ENCODE data around the gene CACNB1. TPM values are rescaled to one million over a fixed set of nuclear protein-coding genes. Genes with fewer than 3 reads are reported as not detected.
A peak's percentile ranks its signal among the peaks of the same experiment; 100 is the strongest.

The CACNB1 gene
- total RNA-seq, 2 experiments from 2014 or later, result 14.9 to 15.5 TPM

- no peaks in the 10 kb centered on the region for H3K27me3 ChIP-seq (ENCODE audit: control insufficient read depth in 1 of 2, insufficient read depth in 2 of 2, low read length in 2 of 2)
- H3K4me1 ChIP-seq (ENCODE audit: insufficient read depth, low read length), result peaks cover 83% of the 10 kb centered on the region
- no peak for TF ChIP-seq CTCF (IDR thresholded peaks at IDR 0.05)
- peak overlapping the region; percentile 90 for H3K4me3 Mint-ChIP-seq
- peaks cover 30% of the 10 kb centered on the region for H3K36me3 ChIP-seq (ENCODE audit: insufficient read depth, low read length)
- H3K36me3 Mint-ChIP-seq (ENCODE audit: low read depth), result peaks cover 38% of the 10 kb centered on the region
- peaks cover 67% of the 10 kb centered on the region for H3K4me1 Mint-ChIP-seq (ENCODE audit: low read depth)
- H3K4me3 ChIP-seq (ENCODE audit: low read length), result peak overlapping the region; percentile 90
- no peaks in the 10 kb centered on the region for H3K9me3 Mint-ChIP-seq
- intact Hi-C loops (cut with DNase I, micrococcal nuclease), result no loop called here
- peak overlapping the region; percentile 48 to 63 for H3K27ac ChIP-seq (ENCODE audit: low read depth in 1 of 2, low read length in 2 of 2)
- ChIA-PET CTCF (interaction anchor here (1.3 kb wide), 1 partner anchor 9 kb away, joined by 4 read pairs; no protein-coding TSS in a partner anchor), POLR2A (interaction anchor here (0.8 to 3.0 kb wide), 2 partner anchors 11 to 32 kb away, joined by 3 to 35 read pairs; partner anchors contain the start of gene ARL5C)
- H3K27ac Mint-ChIP-seq, result peak overlapping the region; percentile 94
- H3K27me3 Mint-ChIP-seq, result no peaks in the 10 kb centered on the region
- H3K9me3 ChIP-seq (ENCODE audit: control insufficient read depth in 1 of 2, insufficient read depth in 1 of 2, low read length in 2 of 2), result no peaks in the 10 kb centered on the region
- ATAC-seq (ENCODE audit: poor library complexity) (no peak), DNase-seq (peak in 1 of 14 experiments; percentile 35)
Measured at GRCh38 chr17:39198186-39198566, 707 bp upstream of the CACNB1 start.

- ATAC-seq (ENCODE audit: poor library complexity) (no peak), DNase-seq (peak in 2 of 14 experiments; percentile 17 to 56)
- H3K27me3 Mint-ChIP-seq, result no peaks in the 10 kb centered on the region
- no peak overlapping the region for H3K27ac Mint-ChIP-seq
- peak overlapping the region; percentile 80 for H3K4me3 Mint-ChIP-seq
- H3K27me3 ChIP-seq (ENCODE audit: control insufficient read depth in 1 of 2, insufficient read depth in 2 of 2, low read length in 2 of 2), result no peaks in the 10 kb centered on the region
- no peak for TF ChIP-seq CTCF (IDR thresholded peaks at IDR 0.05)
- peaks cover 30% of the 10 kb centered on the region for H3K36me3 Mint-ChIP-seq (ENCODE audit: low read depth)
- H3K4me1 ChIP-seq (ENCODE audit: insufficient read depth, low read length), result peaks cover 74% of the 10 kb centered on the region
- H3K9me3 ChIP-seq (ENCODE audit: control insufficient read depth in 1 of 2, insufficient read depth in 1 of 2, low read length in 2 of 2), result no peaks in the 10 kb centered on the region
- ChIA-PET POLR2A (interaction anchor here (0.6 to 1.0 kb wide), 3 partner anchors 22 to 343 kb away, joined by 3 to 4 read pairs (median 3); partner anchors contain the start of gene RPL23), CTCF (interaction anchor here (0.8 kb wide), 1 partner anchor 22 kb away, joined by 3 read pairs; no protein-coding TSS in a partner anchor)
- peak overlapping the region; percentile 90 for H3K4me3 ChIP-seq (ENCODE audit: low read length)
- intact Hi-C loops (cut with DNase I, micrococcal nuclease), result no loop called here
- peaks cover 61% of the 10 kb centered on the region for H3K4me1 Mint-ChIP-seq (ENCODE audit: low read depth)
- no peak overlapping the region for H3K27ac ChIP-seq (ENCODE audit: low read depth in 1 of 2, low read length in 2 of 2)
- H3K9me3 Mint-ChIP-seq, result no peaks in the 10 kb centered on the region
- peaks cover 26% of the 10 kb centered on the region for H3K36me3 ChIP-seq (ENCODE audit: insufficient read depth, low read length)
Measured at GRCh38 chr17:39196808-39197291, 619 bp downstream of the CACNB1 start.

- TF ChIP-seq CTCF (IDR thresholded peaks at IDR 0.05), result no peak
- ATAC-seq (ENCODE audit: poor library complexity), result no peak
- ChIA-PET POLR2A (interaction anchor here (0.6 to 1.0 kb wide), 3 partner anchors 21 to 42 kb away, joined by 3 to 4 read pairs (median 3); no protein-coding TSS in a partner anchor), CTCF (interaction anchor here (0.8 kb wide), 1 partner anchor 22 kb away, joined by 3 read pairs; no protein-coding TSS in a partner anchor)
- Mint-ChIP-seq H3K9me3 (no peaks in the 10 kb centered on the region), H3K4me3 (peak overlapping the region; percentile 84), H3K27ac (peak overlapping the region; percentile 45), H3K36me3 (ENCODE audit: low read depth) (peaks cover 26% of the 10 kb centered on the region), H3K4me1 (ENCODE audit: low read depth) (peaks cover 57% of the 10 kb centered on the region), H3K27me3 (no peaks in the 10 kb centered on the region)
- H3K27ac ChIP-seq (ENCODE audit: low read depth in 1 of 2, low read length in 2 of 2), result peak overlapping the region in 1 of 2 donors; percentile 50
- peaks cover 69% of the 10 kb centered on the region for H3K4me1 ChIP-seq (ENCODE audit: insufficient read depth, low read length)
- no peaks in the 10 kb centered on the region for H3K9me3 ChIP-seq (ENCODE audit: control insufficient read depth in 1 of 2, insufficient read depth in 1 of 2, low read length in 2 of 2)
- intact Hi-C loops (cut with DNase I, micrococcal nuclease), result no loop called here
- H3K36me3 ChIP-seq (ENCODE audit: insufficient read depth, low read length), result peaks cover 26% of the 10 kb centered on the region
- H3K4me3 ChIP-seq (ENCODE audit: low read length), result peak overlapping the region; percentile 90
- DNase-seq, result no peak
- no peaks in the 10 kb centered on the region for H3K27me3 ChIP-seq (ENCODE audit: control insufficient read depth in 1 of 2, insufficient read depth in 2 of 2, low read length in 2 of 2)
Measured at GRCh38 chr17:39196241-39196807, 1.1 kb downstream of the CACNB1 start.

Measured in CD4-positive, alpha-beta T cell (primary cell).